ENCODE measurements around the gene FAP. TPM values are rescaled to one million over a fixed set of nuclear protein-coding genes. Genes with fewer than 3 reads are reported as not detected.

FAP gene
- total RNA-seq (2021) (0.21 TPM in 1 of 3 replicates, not detected in the others), Bru-seq, nascent RNA (not detected)
- long read RNA-seq, experiment 1 = 0 reads
- long read RNA-seq, experiment 2 = 0 reads
- long read RNA-seq, experiment 3 = 0 reads

GRCh38 chr2:162243294-162243693 lies at the start of gene FAP:
FAP (minus strand) TSS chr2:162243445; CDS start chr2:162243327, 118 bp downstream.
- Mint-ChIP-seq H3K36me3 (no peaks in the 10 kb centered on the region), H3K4me1 (peaks cover 15% of the 10 kb centered on the region), H3K27me3 (ENCODE audit: low read depth) (no peaks in the 10 kb centered on the region), H3K9me3 (no peaks in the 10 kb centered on the region), H3K4me3 (no peak within 1 kb of the TSS), H3K27ac (no peak within 1 kb of the TSS)
- ChIA-PET POLR2A (interaction anchor here (0.7 kb wide), 1 partner anchor 36 kb away, joined by 3 read pairs; no protein-coding TSS in a partner anchor), CTCF (no interaction called here)
- DNase-seq (ENCODE audit: low spot score) (no peak), ATAC-seq (no peak)
- TF ChIP-seq KAT7 (CRISPR knock-in tag; IDR thresholded peaks at IDR 0.05; ENCODE audit: borderline replicate concordance) (no peak), ZNF396 (CRISPR knock-in tag; IDR thresholded peaks at IDR 0.05; ENCODE audit: borderline replicate concordance) (no peak), OVOL2 (CRISPR knock-in tag; IDR thresholded peaks at IDR 0.05; ENCODE audit: borderline replicate concordance) (no peak), FOXJ3 (CRISPR knock-in tag; IDR thresholded peaks at IDR 0.05; ENCODE audit: borderline replicate concordance) (no peak), ATF1 (CRISPR knock-in tag; IDR thresholded peaks at IDR 0.05) (no peak), TCF7 (CRISPR knock-in tag; IDR thresholded peaks at IDR 0.05; ENCODE audit: low read depth) (no peak), SMAD3 (CRISPR knock-in tag; IDR thresholded peaks at IDR 0.05; ENCODE audit: borderline replicate concordance) (no peak), USF1 (CRISPR knock-in tag; IDR thresholded peaks at IDR 0.05) (no peak), ZNF416 (CRISPR knock-in tag; IDR thresholded peaks at IDR 0.05) (no peak), NFE2L1 (CRISPR knock-in tag; IDR thresholded peaks at IDR 0.05) (no peak), FOXP4 (CRISPR knock-in tag; IDR thresholded peaks at IDR 0.05) (no peak), NR1H2 (CRISPR knock-in tag; IDR thresholded peaks at IDR 0.05) (no peak), ZNF671 (CRISPR knock-in tag; IDR thresholded peaks at IDR 0.05) (no peak), PRRX2 (CRISPR knock-in tag; IDR thresholded peaks at IDR 0.05) (no peak), PRDM15 (CRISPR knock-in tag; IDR thresholded peaks at IDR 0.05) (no peak)

GRCh38 chr2:162291748-162292147 lies 48.5 kb upstream of the FAP start:
- ChIA-PET POLR2A (no interaction called here), CTCF (no interaction called here)
- Mint-ChIP-seq H3K27me3 (ENCODE audit: low read depth) (no peaks in the 10 kb centered on the region), H3K4me1 (no peaks in the 10 kb centered on the region), H3K27ac (no peak overlapping the region), H3K9me3 (no peaks in the 10 kb centered on the region), H3K36me3 (no peaks in the 10 kb centered on the region), H3K4me3 (no peak overlapping the region)
- DNase-seq (ENCODE audit: low spot score) (no peak), ATAC-seq (no peak)
- TF ChIP-seq ZNF263 (CRISPR knock-in tag; IDR thresholded peaks at IDR 0.05; ENCODE audit: low read depth) (no peak), CBFB (CRISPR knock-in tag; IDR thresholded peaks at IDR 0.05; ENCODE audit: low read depth) (no peak), MXD4 (CRISPR knock-in tag; IDR thresholded peaks at IDR 0.05; ENCODE audit: borderline replicate concordance) (no peak), ZNF232 (CRISPR knock-in tag; IDR thresholded peaks at IDR 0.05) (no peak)

Measured in WTC11 (cell line).